GM12878 (cell line): Measurements from ENCODE around the gene APBA1. TPM values are rescaled to one million over a fixed set of nuclear protein-coding genes. Genes with fewer than 3 reads are reported as not detected.

ENCODE experiments used
- ATAC-seq: fragments of 200-7000 bp; cut with Tn5 transposase; 3 replicates; pipeline ENCODE4 v1.9.1; 2020; ENCODE audit warnings: mild to moderate bottlenecking, moderate library complexity
- BruUV-seq: library from RNA; stranded (reverse); fragments of 400-500 nt; replicated peaks from 2 replicates; lab custom pipeline; 2021; lab: Mats Ljungman, UMichigan
- CTCF ChIA-PET: fragments of 300-600 bp; sonication (Branson Sonifier 250); formaldehyde crosslinking; extraction: SDS; loops from one replicate; lab custom pipeline; 2021; ENCODE audit warnings: inconsistent platforms; lab: Yijun Ruan, JAX
- POLR2A ChIA-PET: fragments of 350-600 bp; formaldehyde crosslinking; extraction: SDS; loops from one replicate; lab custom pipeline; 2021; ENCODE audit warnings: inconsistent platforms; lab: Charles Lee
- RAD21 ChIA-PET: fragments of 300-600 bp; sonication (Branson Sonifier 250); formaldehyde crosslinking; loops from one replicate; lab custom pipeline; 2023; ENCODE audit warnings: antibody characterized with exemption; ENCODE audit not compliant: unreplicated experiment; lab: Charles Lee
- SMC1A ChIA-PET: fragments of 300-600 bp; sonication (Branson Sonifier 250); formaldehyde crosslinking; loops from one replicate; lab custom pipeline; 2023; ENCODE audit not compliant: unreplicated experiment, uncharacterized antibody; lab: Charles Lee
- DNase-seq: peaks from one replicate; pipeline ENCODE4 v3.0.0-alpha.2; 2011; ENCODE audit warnings: low read depth, low spot score
- FAIRE-seq: peaks from 3 replicates; lab custom pipeline; 2011; peaks lifted over from hg19 to GRCh38; lab: Jason Lieb, UNC
- H2AFZ ChIP-seq: 2 replicates; pipeline ENCODE4 v1.6.0; 2011; ENCODE audit warnings: low read depth, low read length, control low read depth; ENCODE audit not compliant: control insufficient read depth
- H3K27ac ChIP-seq: 2 replicates; pipeline ENCODE4 v1.5.1; 2011; ENCODE audit warnings: control low read depth; ENCODE audit not compliant: control insufficient read depth, insufficient read depth
- H3K27me3 ChIP-seq, 2 experiments: replicated peaks in 1 of 2; 2 replicates each; pipeline versions ENCODE4 v1.6.0 to v1.6.1; 2011; ENCODE audit warnings: low read length in 1 of 2; ENCODE audit not compliant: control insufficient read depth in 2 of 2, insufficient read depth in 2 of 2
- H3K36me3 ChIP-seq, 2 experiments: 2 replicates each; pipeline ENCODE4 v1.5.1; 2011; ENCODE audit warnings: low read length in 1 of 2; ENCODE audit not compliant: control insufficient read depth in 2 of 2, insufficient read depth in 2 of 2
- H3K4me1 ChIP-seq: 2 replicates; pipeline ENCODE4 v1.6.1; 2011; ENCODE audit warnings: mild to moderate bottlenecking, low read length, moderate library complexity, mixed read lengths; ENCODE audit not compliant: control insufficient read depth, insufficient read depth
- H3K4me2 ChIP-seq: 2 replicates; pipeline ENCODE4 v1.6.0; 2011; ENCODE audit warnings: control low read depth; ENCODE audit not compliant: control insufficient read depth, insufficient read depth
- H3K4me3 ChIP-seq: fragments of 200-600 bp; sonication (generic); 2 replicates; pipeline ENCODE4 v1.5.1; 2016
- H3K79me2 ChIP-seq: 2 replicates; pipeline ENCODE4 v1.6.0; 2011; ENCODE audit warnings: low read length; ENCODE audit not compliant: control insufficient read depth, insufficient read depth
- H3K9ac ChIP-seq: 2 replicates; pipeline ENCODE4 v1.8.0; 2011; ENCODE audit warnings: low read length, control low read depth, mixed read lengths; ENCODE audit not compliant: control insufficient read depth, insufficient read depth
- H3K9me3 ChIP-seq: replicated peaks from 3 replicates; pipeline ENCODE4 v1.5.1; 2011; ENCODE audit warnings: mild to moderate bottlenecking, low read length; ENCODE audit not compliant: control insufficient read depth, insufficient read depth
- H4K20me1 ChIP-seq: 2 replicates; pipeline ENCODE4 v1.6.0; 2011; ENCODE audit not compliant: control insufficient read depth, insufficient read depth
- EED ChIP-seq: sonication (generic); IDR thresholded peaks from 2 replicates; pipeline ENCODE4 v1.6.1; 2016; ENCODE audit warnings: antibody characterized with exemption, low read depth
- EGR1 ChIP-seq, 2 experiments: IDR thresholded peaks; 1 replicate in 1 of 2; 2 replicates in 1 of 2; pipeline ENCODE4 v1.6.1; 2011 to 2012; ENCODE audit warnings: low read depth in 2 of 2, low read length in 2 of 2, borderline replicate concordance in 1 of 2, mild to moderate bottlenecking in 1 of 2, moderate library complexity in 1 of 2
- FOXM1 ChIP-seq: IDR thresholded peaks from 2 replicates; pipeline ENCODE4 v1.6.1; 2012; ENCODE audit warnings: low read depth, mild to moderate bottlenecking, inconsistent platforms, low read length, moderate library complexity
- IRF4 ChIP-seq: IDR thresholded peaks from 2 replicates; pipeline ENCODE4 v1.6.1; 2011; ENCODE audit warnings: low read depth, low read length
- KLF5 ChIP-seq: fragments of 450-650 bp; IDR thresholded peaks from 2 replicates; pipeline ENCODE4 v1.6.1; 2014; ENCODE audit warnings: mild to moderate bottlenecking; ENCODE audit not compliant: partially characterized antibody
- MXI1 ChIP-seq: fragments of 150-350 bp; IDR thresholded peaks from 2 replicates; pipeline ENCODE4 v1.6.1; 2011; ENCODE audit warnings: low read depth, mild to moderate bottlenecking, inconsistent platforms, low read length, improper control_type of control experiment
- NBN ChIP-seq: fragments of 450-650 bp; IDR thresholded peaks from 2 replicates; pipeline ENCODE4 v1.6.1; 2016
- NFXL1 ChIP-seq: fragments of 450-650 bp; IDR thresholded peaks from 2 replicates; pipeline ENCODE4 v1.6.1; 2017; ENCODE audit warnings: antibody characterized with exemption, mild to moderate bottlenecking, borderline replicate concordance
- POLR2AphosphoS5 ChIP-seq: IDR thresholded peaks from 2 replicates; pipeline ENCODE4 v1.6.1; 2011; ENCODE audit warnings: mild to moderate bottlenecking, low read length, inconsistent platforms
- RAD51 ChIP-seq: fragments of 450-650 bp; IDR thresholded peaks from 2 replicates; pipeline ENCODE4 v1.6.1; 2016; ENCODE audit warnings: moderate library complexity, mild to moderate bottlenecking, inconsistent platforms
- RB1 ChIP-seq: fragments of 450-650 bp; formaldehyde crosslinking; IDR thresholded peaks from 2 replicates; pipeline ENCODE4 v1.6.1; 2017; ENCODE audit warnings: mild to moderate bottlenecking, borderline replicate concordance
- SIN3A ChIP-seq: IDR thresholded peaks from 2 replicates; pipeline ENCODE4 v1.6.1; 2012; ENCODE audit warnings: low read depth, low read length, improper control_type of control experiment
- SUPT20H ChIP-seq: IDR thresholded peaks from 2 replicates; pipeline ENCODE4 v1.6.1; 2011; ENCODE audit warnings: low read depth, mild to moderate bottlenecking, low read length, moderate library complexity, borderline replicate concordance; ENCODE audit not compliant: control insufficient read depth
- TBL1XR1 ChIP-seq: IDR thresholded peaks from 2 replicates; pipeline ENCODE4 v1.6.1; 2012; ENCODE audit warnings: low read depth, low read length, improper control_type of control experiment
- ZBTB4 ChIP-seq: fragments of 450-650 bp; formaldehyde crosslinking; IDR thresholded peaks from 2 replicates; pipeline ENCODE4 v1.4.0; 2022; ENCODE audit warnings: mild to moderate bottlenecking, moderate library complexity
- WGBS: methylation state at CpG from one replicate; pipeline ENCODE4 v1.1.6; 2016; ENCODE audit warnings: low lambda C conversion rate; ENCODE audit not compliant: insufficient replicate concordance, insufficient coverage; ENCODE audit errors: missing lambda C conversion rate; 5-methylcytosine and 5-hydroxymethylcytosine counted together
- in situ Hi-C: fragments of 300-500 bp; cut with MboI; formaldehyde crosslinking; loops from 9 replicates; pipeline ENCODE4 v1.14.3; 2018; ENCODE audit warnings: mixed read lengths
- intact Hi-C: fragments of 100-400 bp; cut with micrococcal nuclease; formaldehyde crosslinking; loops from one replicate; pipeline ENCODE4 v1.14.2; 2022; ENCODE audit not compliant: unreplicated experiment
- polyA plus RNA-seq, 11 experiments: library from polyadenylated mRNA; depleted of rRNA in 4 of 11; unstranded in 6 of 11; stranded (reverse) in 5 of 11; fragments of >200 nt; fragmentation: Nextera tagmentation in 4 of 11; fragmentation: Illumina TruSeq in 1 of 11; extraction: Ambion mirVana in 4 of 11; extraction: Trizol in 1 of 11; gene quantifications; 1 replicate in 1 of 11; 2 replicates in 10 of 11; pipeline versions ENCODE4 v1.2.1 to v1.2.3, GENCODE V29; 2011 to 2016; ENCODE audit warnings: inconsistent platforms in 2 of 11, missing spikeins in 2 of 11, low read depth in 1 of 11
- total RNA-seq, 4 experiments: library from RNA; depleted of rRNA in 3 of 4; stranded (reverse); fragments of >200 nt in 3 of 4; fragmentation: Illumina TruSeq in 1 of 4; extraction: Trizol in 1 of 4; gene quantifications; 2 replicates each; pipeline versions ENCODE4 v1.2.1 to v1.2.3, GENCODE V29; 2013 to 2021
- TF ChIP-seq, protein P1 (sequence below): fragments of 450-650 bp; IDR thresholded peaks from 2 replicates; pipeline ENCODE4 v1.6.1; 2016; ENCODE audit warnings: mild to moderate bottlenecking
- TF ChIP-seq, protein P2 (sequence below): fragments of 150-350 bp; IDR thresholded peaks from 2 replicates; pipeline ENCODE4 v1.6.1; 2016; ENCODE audit warnings: low read depth, low read length

APBA1 gene
- total and polyA plus RNA-seq, 10 of the 15 experiments (the other 5 are each of a cell fraction or from before 2014, with no cell fraction given): 0.01 to 1.3 (median 0.05) TPM; not detected in 7

DNA sequence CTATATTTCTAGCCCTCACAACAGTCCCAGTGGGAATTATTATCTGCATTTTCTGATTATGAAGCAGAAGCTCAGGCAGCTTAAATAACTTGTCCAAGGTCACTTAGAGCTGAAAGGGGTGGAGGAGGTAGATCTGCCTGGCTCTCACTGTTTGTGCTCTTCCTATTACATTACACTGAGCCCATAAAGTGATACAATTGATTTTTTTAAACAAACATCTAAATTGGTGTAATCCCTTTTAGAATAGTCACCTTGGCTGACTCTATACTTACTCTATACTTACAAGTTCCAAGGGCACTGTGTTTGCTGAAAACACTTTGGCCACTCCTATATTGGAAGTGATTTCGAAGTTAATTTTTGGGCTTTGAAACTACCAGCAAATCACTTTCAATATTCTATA lies 144.7 kb downstream of the APBA1 start (continued):
- TF ChIP-seq ZBTB4 (CRISPR knock-in tag) (no peak), EED (no peak), SUPT20H (no peak), MXI1 (no peak), POLR2AphosphoS5 (no peak)
- TF ChIP-seq, protein P1, sequence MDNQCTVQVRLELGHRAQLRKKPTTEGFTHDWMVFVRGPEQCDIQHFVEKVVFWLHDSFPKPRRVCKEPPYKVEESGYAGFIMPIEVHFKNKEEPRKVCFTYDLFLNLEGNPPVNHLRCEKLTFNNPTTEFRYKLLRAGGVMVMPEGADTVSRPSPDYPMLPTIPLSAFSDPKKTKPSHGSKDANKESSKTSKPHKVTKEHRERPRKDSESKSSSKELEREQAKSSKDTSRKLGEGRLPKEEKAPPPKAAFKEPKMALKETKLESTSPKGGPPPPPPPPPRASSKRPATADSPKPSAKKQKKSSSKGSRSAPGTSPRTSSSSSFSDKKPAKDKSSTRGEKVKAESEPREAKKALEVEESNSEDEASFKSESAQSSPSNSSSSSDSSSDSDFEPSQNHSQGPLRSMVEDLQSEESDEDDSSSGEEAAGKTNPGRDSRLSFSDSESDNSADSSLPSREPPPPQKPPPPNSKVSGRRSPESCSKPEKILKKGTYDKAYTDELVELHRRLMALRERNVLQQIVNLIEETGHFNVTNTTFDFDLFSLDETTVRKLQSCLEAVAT: no peak

DNA sequence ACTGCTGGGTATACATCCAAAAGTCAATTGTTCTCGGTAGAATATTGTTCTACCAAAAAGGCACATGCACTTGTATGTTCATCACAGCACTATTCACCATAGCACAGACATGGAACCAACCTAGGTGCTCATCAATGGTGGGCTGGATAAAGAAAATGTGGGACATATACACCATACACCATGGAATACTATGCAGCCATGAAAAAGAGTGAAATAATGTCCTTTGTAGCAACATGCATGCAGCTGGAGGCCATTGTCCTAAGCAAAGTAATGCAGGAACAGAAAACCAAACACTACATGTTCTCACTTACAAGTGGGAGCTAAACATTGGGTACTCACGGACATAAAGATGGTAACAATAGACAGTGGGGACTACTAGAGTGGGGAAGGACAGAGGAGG lies 145.5 kb downstream of the APBA1 start:
- 53% methylated on average over 2 of the region's 2 CpGs for WGBS
- TF ChIP-seq NFXL1: no peak
- TF ChIP-seq RB1: no peak
- no peak for TF ChIP-seq RAD51
- TF ChIP-seq MXI1: no peak
- TF ChIP-seq, protein P2, sequence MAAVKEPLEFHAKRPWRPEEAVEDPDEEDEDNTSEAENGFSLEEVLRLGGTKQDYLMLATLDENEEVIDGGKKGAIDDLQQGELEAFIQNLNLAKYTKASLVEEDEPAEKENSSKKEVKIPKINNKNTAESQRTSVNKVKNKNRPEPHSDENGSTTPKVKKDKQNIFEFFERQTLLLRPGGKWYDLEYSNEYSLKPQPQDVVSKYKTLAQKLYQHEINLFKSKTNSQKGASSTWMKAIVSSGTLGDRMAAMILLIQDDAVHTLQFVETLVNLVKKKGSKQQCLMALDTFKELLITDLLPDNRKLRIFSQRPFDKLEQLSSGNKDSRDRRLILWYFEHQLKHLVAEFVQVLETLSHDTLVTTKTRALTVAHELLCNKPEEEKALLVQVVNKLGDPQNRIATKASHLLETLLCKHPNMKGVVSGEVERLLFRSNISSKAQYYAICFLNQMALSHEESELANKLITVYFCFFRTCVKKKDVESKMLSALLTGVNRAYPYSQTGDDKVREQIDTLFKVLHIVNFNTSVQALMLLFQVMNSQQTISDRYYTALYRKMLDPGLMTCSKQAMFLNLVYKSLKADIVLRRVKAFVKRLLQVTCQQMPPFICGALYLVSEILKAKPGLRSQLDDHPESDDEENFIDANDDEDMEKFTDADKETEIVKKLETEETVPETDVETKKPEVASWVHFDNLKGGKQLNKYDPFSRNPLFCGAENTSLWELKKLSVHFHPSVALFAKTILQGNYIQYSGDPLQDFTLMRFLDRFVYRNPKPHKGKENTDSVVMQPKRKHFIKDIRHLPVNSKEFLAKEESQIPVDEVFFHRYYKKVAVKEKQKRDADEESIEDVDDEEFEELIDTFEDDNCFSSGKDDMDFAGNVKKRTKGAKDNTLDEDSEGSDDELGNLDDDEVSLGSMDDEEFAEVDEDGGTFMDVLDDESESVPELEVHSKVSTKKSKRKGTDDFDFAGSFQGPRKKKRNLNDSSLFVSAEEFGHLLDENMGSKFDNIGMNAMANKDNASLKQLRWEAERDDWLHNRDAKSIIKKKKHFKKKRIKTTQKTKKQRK: no peak
- no peak for TF ChIP-seq NBN
- TF ChIP-seq IRF4: no peak
- no peak for TF ChIP-seq FOXM1
- TF ChIP-seq EGR1 (IDR thresholded peaks at IDR 0.05; ENCODE audit: borderline replicate concordance in 1 of 2, low read depth in 2 of 2, low read length in 2 of 2): no peak
- TF ChIP-seq TBL1XR1: no peak
- no peak for TF ChIP-seq SIN3A
- no peak for TF ChIP-seq KLF5

More for the DNA sequence above, 145.5 kb downstream of the APBA1 start:
- no peaks in the 10 kb centered on the region for H3K9me3 ChIP-seq
- ATAC-seq (no peak), FAIRE-seq (no peak), DNase-seq (no peak)
- POLR2A ChIA-PET: no interaction called here
- SMC1A ChIA-PET: interaction anchor here (0.8 to 1.0 kb wide), 2 partner anchors 11 to 55 kb away, joined by 3 read pairs; no protein-coding TSS in a partner anchor
- intact Hi-C loops (no loop called here), in situ Hi-C loops (no loop called here)
- H3K27me3 ChIP-seq: no peaks in the 10 kb centered on the region
- H3K4me2 ChIP-seq: no peak overlapping the region
- no peaks in the 10 kb centered on the region for H4K20me1 ChIP-seq
- H3K4me1 ChIP-seq: no peaks in the 10 kb centered on the region
- H3K36me3 ChIP-seq: no peaks in the 10 kb centered on the region
- no peak overlapping the region for H3K4me3 ChIP-seq
- CTCF ChIA-PET: no interaction called here
- no peak overlapping the region for H3K27ac ChIP-seq
- no peaks in the 10 kb centered on the region for H3K79me2 ChIP-seq
- RAD21 ChIA-PET: no interaction called here
- no peak overlapping the region for H2AFZ ChIP-seq
- no peak overlapping the region for H3K9ac ChIP-seq
- BruUV-seq: no TSS peak
